WI38 (cell line): ENCODE measurements around the gene SLC25A23.
"Not testable (repeated sequence)": the region's sequence is repeated elsewhere in the genome, so short reads cannot be mapped to it uniquely, and the experiment has no call there.

Experiments
- H3K4me3 ChIP-seq: 2 replicates; pipeline ENCODE4 v1.5.1; 2011; ENCODE audit warnings: low read depth, mild to moderate bottlenecking, control low read depth, low read length
- TF ChIP-seq, protein P1 (sequence below): IDR thresholded peaks from 2 replicates; pipeline ENCODE4 v1.5.1; 2012; ENCODE audit warnings: low read depth, mild to moderate bottlenecking, control low read depth, low read length

Gene SLC25A23

DNA sequence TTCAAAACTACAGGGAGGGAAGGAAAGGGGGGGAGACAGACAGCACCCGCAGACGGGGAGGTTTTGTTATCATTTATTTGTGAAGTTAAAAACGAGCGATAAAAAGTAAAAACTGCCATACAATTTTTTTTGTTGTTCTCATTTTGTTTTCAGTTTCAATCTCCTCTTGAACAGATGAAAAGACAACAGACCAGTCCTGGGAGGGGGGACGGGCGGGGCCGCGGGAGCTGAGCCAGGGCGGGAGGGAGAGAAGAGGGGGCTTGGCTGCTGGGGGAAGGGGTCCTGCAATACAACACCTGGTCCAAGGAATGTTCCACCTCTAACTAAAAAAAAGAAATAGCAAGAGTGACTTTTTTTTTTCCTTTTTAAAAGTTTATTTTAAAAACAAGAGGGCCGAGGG, 46.3 kb downstream of the SLC25A23 start:
- no peak overlapping the region for H3K4me3 ChIP-seq
- TF ChIP-seq, protein P1, sequence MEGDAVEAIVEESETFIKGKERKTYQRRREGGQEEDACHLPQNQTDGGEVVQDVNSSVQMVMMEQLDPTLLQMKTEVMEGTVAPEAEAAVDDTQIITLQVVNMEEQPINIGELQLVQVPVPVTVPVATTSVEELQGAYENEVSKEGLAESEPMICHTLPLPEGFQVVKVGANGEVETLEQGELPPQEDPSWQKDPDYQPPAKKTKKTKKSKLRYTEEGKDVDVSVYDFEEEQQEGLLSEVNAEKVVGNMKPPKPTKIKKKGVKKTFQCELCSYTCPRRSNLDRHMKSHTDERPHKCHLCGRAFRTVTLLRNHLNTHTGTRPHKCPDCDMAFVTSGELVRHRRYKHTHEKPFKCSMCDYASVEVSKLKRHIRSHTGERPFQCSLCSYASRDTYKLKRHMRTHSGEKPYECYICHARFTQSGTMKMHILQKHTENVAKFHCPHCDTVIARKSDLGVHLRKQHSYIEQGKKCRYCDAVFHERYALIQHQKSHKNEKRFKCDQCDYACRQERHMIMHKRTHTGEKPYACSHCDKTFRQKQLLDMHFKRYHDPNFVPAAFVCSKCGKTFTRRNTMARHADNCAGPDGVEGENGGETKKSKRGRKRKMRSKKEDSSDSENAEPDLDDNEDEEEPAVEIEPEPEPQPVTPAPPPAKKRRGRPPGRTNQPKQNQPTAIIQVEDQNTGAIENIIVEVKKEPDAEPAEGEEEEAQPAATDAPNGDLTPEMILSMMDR, result no peak

DNA sequence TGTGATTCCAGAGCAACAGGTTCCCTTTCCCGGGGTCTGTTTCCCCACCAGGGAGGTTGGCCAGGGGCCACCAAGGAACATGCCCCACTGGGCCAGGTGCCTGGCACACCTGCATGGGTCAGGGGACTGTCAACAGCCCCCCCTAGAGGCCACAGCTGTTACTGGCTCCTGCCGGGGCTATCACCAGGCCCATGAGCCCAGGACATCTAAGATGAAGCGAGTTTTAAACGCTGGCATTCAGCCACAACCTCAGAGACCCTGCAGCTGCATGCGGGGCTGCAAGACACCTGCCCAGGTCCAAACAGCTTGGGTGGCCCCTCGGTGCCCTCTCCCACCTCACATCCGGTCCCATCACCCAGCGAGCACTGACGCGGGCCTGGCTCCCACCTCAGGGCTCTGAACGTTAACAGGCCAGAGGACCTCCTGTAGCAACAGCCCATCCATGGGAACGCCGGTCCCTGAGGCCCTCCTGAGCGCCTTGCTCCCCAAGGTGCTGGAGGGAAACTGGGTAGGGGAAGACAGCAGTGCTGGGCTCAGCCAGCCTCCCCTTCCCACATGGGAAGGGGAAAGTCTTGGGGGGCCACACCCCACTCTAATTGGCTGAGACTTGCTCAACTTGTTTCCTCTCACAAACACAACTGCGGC, 47.0 kb downstream of the SLC25A23 start:
- TF ChIP-seq, protein P1, result peak; percentile 54
- H3K4me3 ChIP-seq, result no peak overlapping the region

DNA sequence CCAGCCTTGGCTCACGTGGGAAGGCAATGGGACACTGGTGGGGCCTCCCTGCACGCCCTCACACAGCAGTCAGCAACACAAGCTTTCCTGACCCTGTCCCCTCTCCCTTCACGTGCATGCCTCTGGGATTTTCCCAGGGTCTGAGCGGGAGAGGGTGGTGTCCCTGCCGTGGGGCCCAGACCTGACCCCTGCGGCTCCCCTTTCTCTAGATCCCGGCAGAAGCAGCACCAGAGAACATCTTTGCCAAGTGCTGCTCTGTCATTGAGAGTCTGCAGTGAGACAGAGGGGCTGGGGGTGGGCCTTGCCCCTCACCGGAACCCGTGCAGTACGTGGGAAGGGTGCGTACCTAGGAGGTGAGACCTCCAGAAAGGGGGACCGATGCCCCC, 47.5 kb downstream of the SLC25A23 start:
- no peak overlapping the region for H3K4me3 ChIP-seq
- TF ChIP-seq, protein P1, result no peak

DNA sequence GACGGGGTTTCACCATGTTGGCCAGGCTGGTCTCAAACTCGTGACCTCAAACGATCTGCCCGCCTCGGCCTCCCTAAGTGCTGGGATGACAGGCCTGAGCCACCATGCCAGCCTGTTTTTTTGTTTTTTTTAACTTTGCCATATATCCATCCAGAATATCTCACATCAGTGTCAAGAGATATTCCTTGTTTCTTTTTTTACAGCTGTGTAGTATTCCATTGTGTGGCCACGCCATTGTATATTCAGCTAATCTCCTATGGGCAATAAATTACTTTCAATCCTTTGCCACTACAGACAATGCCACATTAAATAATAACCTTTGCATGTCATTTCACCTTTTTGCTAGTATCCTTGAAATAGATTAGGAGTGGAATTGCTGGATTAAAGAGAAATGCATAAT, 50.2 kb downstream of the SLC25A23 start:
- no peak overlapping the region for H3K4me3 ChIP-seq
- TF ChIP-seq, protein P1, result no peak

DNA sequence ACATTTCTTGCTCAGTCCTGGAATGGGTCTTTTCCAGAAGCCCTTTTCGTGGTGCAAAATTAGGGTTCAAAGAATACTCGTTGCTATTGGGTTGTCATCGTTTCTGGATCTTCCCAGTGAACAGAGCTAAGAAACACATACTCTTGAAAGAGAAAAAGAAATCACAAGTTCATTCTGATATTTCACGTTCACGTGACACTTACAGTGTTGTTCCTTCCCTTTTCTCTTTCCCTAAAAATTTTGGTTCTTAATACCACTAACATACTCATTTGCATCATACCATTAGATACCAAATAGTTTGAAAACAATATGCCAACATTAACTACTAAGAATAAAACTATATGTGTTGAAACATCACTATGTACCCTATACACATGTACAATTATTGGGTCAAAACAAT, 53.2 kb downstream of the SLC25A23 start:
- TF ChIP-seq, protein P1, result no peak

DNA sequence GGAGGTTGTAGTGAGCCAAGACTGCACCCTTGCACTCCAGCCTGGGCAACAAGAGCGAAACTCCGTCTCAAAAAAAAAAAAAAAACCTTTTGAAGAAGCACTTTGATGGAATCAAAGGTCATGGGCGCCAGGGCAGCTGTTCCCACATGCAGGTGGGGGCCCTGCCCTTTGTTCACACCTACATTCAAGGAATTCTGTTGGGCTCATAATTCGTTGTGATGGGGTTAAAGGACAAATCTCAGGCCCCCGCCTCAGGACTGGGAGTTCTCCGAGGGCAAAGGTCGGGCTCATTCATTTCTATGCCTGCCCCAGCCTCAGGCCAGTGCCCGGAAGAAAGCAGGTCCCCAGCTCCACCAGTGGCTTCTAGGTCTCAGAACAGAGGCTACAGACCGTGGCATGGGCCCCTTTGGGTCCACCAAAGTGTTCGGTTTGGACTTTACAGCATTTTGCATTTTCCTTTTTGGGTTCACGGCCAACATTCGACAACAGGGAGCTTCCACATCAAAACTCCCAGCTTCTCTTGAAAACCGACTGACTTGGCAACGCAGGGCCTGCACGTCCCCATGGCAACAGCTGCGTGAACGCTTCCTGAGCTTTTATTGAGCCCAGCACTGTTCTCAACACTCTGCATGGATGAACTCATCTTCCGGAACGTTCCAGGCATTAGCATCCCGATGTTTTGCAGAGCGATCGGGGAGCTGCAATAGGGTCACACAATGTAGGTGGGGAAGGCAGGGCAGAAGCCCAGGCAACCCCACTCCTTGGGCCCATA, 56.6 kb downstream of the SLC25A23 start:
- TF ChIP-seq, protein P1, result no peak
- H3K4me3 ChIP-seq, result no peak overlapping the region

More for the DNA sequence above, 53.2 kb downstream of the SLC25A23 start:
- no peak overlapping the region for H3K4me3 ChIP-seq

DNA sequence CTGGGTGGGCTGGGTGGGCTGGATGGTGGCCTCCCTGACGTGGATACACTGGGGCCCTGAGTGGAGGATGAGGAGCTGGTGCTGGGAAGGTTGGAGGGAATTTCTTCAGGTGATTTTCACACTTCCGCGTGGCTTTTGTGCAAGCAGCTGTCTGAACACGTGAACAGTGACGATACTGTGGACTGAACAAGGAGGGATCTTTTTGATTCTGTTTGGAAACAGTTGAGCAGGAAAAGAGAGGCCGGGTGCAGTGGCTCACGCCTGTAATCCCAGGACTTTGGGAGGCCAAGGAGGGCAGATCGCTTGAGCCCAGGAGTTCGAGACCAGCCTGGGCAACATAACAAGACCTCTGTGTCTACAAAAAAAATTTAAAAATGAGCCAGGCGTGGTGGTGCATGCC, 57.5 kb downstream of the SLC25A23 start:
- TF ChIP-seq, protein P1, result no peak
- no peak overlapping the region for H3K4me3 ChIP-seq

DNA sequence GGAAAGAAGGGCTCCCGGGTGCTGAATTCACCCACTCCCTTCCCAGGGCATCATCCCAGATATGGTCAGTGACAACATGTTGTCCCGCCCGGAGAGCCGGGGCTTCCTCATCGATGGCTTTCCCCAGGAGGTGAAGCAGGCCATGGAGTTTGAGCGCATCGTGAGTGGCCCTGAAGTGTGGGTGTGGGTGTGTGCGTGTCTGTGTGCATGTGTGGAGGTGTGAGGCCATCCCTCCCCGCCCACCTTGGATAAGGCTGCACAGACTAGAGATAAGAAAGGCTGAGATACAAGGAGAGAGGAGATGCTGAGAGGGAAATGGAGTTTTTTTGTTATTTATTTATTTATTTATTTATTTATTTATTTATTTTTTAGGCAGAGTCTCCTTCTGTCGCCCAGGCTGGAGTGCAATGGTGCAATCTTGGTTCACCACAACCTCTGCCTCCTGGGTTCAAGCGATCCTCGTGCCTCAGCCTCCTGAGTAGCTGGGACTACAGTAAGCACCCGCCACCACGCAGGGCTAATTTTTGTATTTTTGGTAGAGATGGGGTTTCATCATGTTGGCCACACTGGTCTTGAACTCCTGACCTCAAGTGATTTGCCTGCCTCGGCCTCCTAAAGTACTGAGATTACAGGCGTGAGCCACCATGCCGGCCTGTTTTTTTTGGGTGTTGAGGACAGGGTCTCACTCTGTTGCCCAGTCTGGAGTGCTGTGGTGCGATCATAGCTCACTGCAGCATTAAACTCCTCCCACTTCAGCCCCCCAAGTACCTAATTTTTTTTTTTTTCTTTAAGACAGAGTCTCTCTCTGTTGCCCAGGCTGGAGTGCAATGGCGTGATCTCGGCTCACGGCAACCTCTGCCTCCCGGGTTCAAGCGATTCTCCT, 59.3 kb downstream of the SLC25A23 start:
- H3K4me3 ChIP-seq, result not testable (repeated sequence)
